Left ventricle myocardium inferior (tissue), 1 donor: ENCODE data around the gene SHROOM1. TPM values are rescaled to one million over a fixed set of nuclear protein-coding genes. Genes with fewer than 3 reads are reported as not detected.

Source experiments
- DNase-seq: peaks from one replicate; pipeline ENCODE4 v3.0.0-alpha.2; 2020
- H3K27ac ChIP-seq: fragments of 200-600 bp; replicated peaks from 2 replicates; pipeline ENCODE4 v1.8.0; 2021
- H3K27me3 ChIP-seq: fragments of 200-600 bp; 2 replicates; pipeline ENCODE4 v1.8.0; 2021; ENCODE audit warnings: low read depth
- H3K36me3 ChIP-seq: fragments of 200-600 bp; 2 replicates; pipeline ENCODE4 v1.8.0; 2021
- H3K4me1 ChIP-seq: fragments of 200-600 bp; 2 replicates; pipeline ENCODE4 v1.8.0; 2021
- H3K4me3 ChIP-seq: fragments of 200-600 bp; 2 replicates; pipeline ENCODE4 v1.8.0; 2021; ENCODE audit warnings: mild to moderate bottlenecking, moderate library complexity
- H3K9me3 ChIP-seq: fragments of 200-600 bp; replicated peaks from 2 replicates; pipeline ENCODE4 v1.8.0; 2021
- CTCF ChIP-seq: fragments of 200-600 bp; IDR thresholded peaks from 2 replicates; pipeline ENCODE4 v1.8.0; 2021; ENCODE audit warnings: antibody characterized with exemption, mild to moderate bottlenecking, borderline replicate concordance
- intact Hi-C: fragments of 100-400 bp; cut with micrococcal nuclease; formaldehyde crosslinking; loops from one replicate; pipeline ENCODE4 v1.11.0; 2022
- total RNA-seq: library from RNA; stranded (reverse); fragmentation: NEBNext Ultra II Directional; extraction: Animal tissue kit (Norgen Biotek cat#: 25700); gene quantifications from one replicate; pipeline ENCODE4 v1.2.1, GENCODE V29; 2021
- donor health status: DM: no; HTN: yes; CAD: no; lungs with severe emphysema.

The SHROOM1 gene
- total RNA-seq, 1 donor from 2014 or later = 4.9 TPM

DNA sequence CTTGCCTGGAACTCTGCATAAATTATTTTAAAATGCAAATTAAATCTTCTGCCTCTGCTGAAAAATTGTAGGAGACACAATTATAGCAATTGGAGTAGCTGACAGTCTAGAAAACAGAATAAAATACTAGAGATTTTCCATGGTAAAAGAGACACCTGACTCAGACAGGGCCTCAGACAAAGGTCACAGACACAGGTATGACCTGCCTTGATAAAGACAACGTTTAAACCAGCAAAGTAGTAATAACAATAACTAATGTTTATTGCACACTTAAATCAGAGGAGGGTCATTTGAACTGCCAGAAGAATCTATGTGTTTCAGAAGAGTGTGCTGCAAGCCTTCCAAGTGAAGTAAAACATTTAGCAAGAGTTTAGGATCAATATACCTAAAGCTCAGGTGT, 13.4 kb downstream of the SHROOM1 start:
- no peak for TF ChIP-seq CTCF
- no peak for DNase-seq
- H3K27ac ChIP-seq = no peak overlapping the region
- H3K4me3 ChIP-seq = no peak overlapping the region
- H3K4me1 ChIP-seq = peaks cover 28% of the 10 kb centered on the region
- H3K9me3 ChIP-seq = no peaks in the 10 kb centered on the region
- H3K36me3 ChIP-seq = no peaks in the 10 kb centered on the region
- intact Hi-C loops = loop anchor here (10.0 kb wide), 1 partner anchor 72 kb away; the partner anchor contains the start of gene CCNI2
- H3K27me3 ChIP-seq = peaks cover 35% of the 10 kb centered on the region

- intact Hi-C loops = loop anchor here (10.0 kb wide), 1 partner anchor 72 kb away; the partner anchor contains the start of gene CCNI2
- Histone ChIP-seq H3K9me3 (no peaks in the 10 kb centered on the region), H3K36me3 (no peaks in the 10 kb centered on the region), H3K27ac (no peak overlapping the region), H3K27me3 (peaks cover 40% of the 10 kb centered on the region), H3K4me1 (peaks cover 28% of the 10 kb centered on the region), H3K4me3 (no peak overlapping the region)
- TF ChIP-seq CTCF = no peak
- no peak for DNase-seq
Measured at GRCh38 chr5:132816554-132816953, 13.9 kb downstream of the SHROOM1 start.

- intact Hi-C loops = loop anchor here (10.0 kb wide), 1 partner anchor 71 kb away; the partner anchor contains the start of gene CCNI2
- H3K27ac ChIP-seq = no peak overlapping the region
- H3K4me1 ChIP-seq = peaks cover 28% of the 10 kb centered on the region
- no peaks in the 10 kb centered on the region for H3K9me3 ChIP-seq
- TF ChIP-seq CTCF = no peak
- H3K27me3 ChIP-seq = peaks cover 45% of the 10 kb centered on the region
- DNase-seq = no peak
- H3K36me3 ChIP-seq = no peaks in the 10 kb centered on the region
- no peak overlapping the region for H3K4me3 ChIP-seq
Measured at GRCh38 chr5:132816083-132816482, 14.4 kb downstream of the SHROOM1 start.

DNA sequence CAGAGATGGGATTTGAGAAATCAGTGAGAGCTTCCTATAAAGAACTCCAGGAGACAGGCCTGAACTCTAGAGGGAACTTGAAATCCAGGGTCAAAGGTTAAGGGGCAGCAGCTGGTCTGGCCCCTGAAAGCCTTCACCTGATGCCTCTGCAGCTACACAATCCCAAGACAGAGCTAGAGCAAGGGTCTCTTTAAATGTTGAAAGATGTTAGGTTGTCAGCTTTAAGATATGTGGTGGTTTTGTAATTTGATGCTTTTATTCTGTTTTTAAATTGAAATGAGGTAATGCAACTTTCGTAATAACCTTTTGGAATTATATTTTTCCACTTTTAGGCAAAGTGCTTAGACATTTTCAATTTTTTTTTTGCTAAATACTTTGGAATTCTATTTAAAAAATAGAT, 15.0 kb downstream of the SHROOM1 start:
- Histone ChIP-seq H3K9me3 (no peaks in the 10 kb centered on the region), H3K36me3 (no peaks in the 10 kb centered on the region), H3K27me3 (peaks cover 51% of the 10 kb centered on the region), H3K4me3 (no peak overlapping the region), H3K27ac (no peak overlapping the region), H3K4me1 (peaks cover 28% of the 10 kb centered on the region)
- no peak for DNase-seq
- intact Hi-C loops = loop anchor here (10.0 kb wide), 1 partner anchor 71 kb away; the partner anchor contains the start of gene CCNI2
- TF ChIP-seq CTCF = no peak

DNA sequence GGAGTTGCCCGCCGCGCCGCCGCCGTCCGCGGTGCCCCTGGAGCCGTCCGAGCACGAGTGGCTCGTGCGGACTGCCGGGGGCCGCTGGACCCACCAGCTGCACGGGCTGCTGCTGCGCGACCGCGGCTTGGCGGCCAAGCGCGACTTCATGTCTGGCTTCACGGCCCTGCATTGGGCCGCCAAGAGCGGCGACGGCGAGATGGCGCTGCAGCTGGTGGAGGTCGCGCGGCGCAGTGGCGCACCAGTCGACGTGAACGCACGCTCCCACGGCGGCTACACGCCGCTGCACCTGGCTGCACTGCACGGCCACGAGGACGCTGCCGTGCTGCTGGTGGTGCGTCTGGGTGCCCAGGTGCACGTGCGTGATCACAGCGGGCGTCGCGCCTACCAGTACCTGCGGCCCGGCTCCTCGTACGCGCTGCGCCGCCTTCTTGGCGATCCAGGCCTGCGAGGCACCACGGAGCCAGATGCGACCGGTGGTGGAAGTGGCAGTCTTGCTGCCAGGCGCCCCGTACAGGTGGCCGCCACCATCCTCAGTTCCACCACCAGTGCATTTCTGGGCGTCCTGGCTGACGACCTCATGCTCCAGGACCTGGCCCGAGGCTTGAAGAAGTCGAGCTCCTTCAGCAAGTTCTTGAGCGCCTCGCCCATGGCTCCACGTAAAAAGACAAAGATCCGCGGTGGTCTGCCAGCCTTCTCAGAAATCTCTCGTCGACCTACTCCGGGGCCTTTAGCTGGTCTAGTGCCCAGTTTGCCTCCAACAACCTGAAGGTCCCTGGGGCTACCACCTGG, 15.7 kb downstream of the SHROOM1 start:
- H3K9me3 ChIP-seq = no peaks in the 10 kb centered on the region
- peak overlapping the region; percentile 66 for H3K4me3 ChIP-seq
- H3K36me3 ChIP-seq = no peaks in the 10 kb centered on the region
- peaks cover 21% of the 10 kb centered on the region for H3K4me1 ChIP-seq
- no peak for TF ChIP-seq CTCF
- peaks cover 56% of the 10 kb centered on the region for H3K27me3 ChIP-seq
- intact Hi-C loops = loop anchor here (10.0 kb wide), 1 partner anchor 70 kb away; the partner anchor contains the start of gene CCNI2
- H3K27ac ChIP-seq = no peak overlapping the region
- DNase-seq = no peak
